Activated CD8-positive, alpha-beta memory T cell treated with anti-CD3 and anti-CD28 coated beads, Interleukin-2, amount 50 U/mL, for 4 hours (primary cell): ENCODE measurements around the gene FAM111B.

Experiments
- DNase-seq: peaks from one replicate; pipeline ENCODE4 v3.0.0-alpha.2; 2020

Gene FAM111B

DNA sequence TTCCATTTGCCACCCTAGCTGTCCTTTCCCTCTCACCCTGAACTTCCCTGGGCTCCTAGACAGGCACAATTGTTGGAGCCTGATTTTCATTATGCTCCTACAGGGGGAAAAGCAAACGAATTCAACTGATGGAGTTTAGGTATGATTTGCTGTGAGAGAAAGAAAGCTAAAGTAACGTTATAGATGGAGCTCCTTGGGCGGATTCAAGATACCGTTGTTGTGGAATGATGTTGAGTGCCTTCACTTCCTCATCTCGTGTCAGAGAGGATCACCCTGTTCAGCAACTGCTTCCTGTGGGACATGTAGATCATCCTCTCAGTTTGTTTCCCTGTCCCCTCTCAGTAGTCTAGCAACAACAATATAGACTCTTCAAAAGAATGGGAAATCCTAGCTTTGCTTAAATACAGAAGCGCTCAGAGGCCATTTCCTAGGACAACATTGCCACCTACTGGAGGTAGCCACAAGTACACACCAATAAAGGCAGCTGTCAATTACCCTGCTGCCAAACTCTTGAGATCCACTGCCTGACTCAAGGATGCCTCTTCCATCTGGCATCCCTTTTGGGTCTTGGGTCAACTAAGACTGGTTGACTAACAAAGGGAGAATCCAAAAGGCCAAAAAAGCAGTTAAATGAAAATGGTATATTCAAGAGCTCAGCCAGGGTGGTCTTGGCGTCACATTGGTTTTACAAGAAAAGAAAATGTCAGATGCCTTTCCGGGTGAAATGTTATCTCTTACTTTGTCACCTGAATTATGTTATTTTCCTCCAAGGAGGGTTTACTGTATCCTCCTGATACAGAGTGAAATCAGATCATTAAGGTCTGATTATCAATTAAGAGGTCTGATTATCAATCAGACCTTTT is 51.4 kb downstream of the FAM111B start:
- peak; percentile 53 for DNase-seq

DNA sequence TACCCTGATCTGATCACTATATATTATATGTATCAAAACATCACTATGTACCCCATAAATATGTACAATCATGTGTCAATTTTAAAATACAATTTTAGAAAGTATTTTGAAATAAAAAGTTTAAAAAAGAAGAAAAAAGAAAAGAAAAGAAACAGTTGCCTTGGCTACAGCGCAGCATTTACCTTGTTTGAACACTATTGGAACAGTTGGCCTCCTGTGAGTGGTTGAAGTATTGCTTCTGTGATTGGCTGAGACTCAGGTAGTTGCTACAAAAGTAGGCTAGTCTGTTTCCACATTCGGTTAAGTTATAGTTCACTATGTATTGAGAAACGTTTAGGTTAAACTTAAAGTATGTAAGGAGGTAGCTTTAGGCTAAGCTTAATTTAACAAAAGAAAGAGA is 57.0 kb downstream of the FAM111B start:
- DNase-seq = no peak

DNA sequence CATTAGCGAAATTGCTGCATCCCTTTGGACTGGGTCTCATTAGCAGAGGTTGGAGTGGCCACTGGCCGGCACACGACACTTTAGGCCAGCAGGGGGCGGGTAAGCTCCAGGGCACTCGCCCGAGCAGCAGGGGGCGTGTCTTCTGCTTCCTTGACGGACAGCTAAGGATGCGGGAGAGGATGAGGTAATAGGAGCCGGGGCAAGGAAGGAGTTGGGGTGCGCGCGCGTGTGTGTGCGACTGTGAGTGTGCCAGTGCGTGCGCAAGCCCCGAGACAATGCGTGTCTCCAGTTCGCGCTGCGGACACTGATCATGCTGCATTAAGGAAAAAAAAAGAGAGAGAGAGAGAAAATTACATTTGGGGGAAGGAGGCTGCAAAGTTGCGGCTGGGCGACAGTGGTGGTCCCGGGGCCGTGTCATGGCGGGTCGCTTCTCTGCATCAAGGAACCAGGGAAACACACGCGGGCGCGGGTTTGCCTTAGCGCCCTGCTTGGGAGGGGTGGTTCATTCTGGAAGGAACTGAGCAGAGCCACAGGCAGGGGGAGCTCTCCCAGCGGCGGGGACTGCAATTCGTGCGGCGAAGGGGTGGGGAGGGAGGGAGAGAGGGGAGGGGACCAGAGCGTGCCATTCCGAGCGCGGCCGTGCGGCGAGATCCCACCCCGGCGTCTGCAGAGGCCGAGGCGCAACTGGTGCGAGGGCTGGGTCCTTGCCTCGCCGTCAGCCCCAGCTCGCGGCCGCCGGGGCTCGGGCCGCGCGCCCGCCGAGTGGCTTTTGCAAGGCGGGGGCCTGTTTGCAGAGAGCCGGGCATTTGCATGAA is 64.7 kb downstream of the FAM111B start, which contains the start of gene DTX4:
DTX4 (plus strand) TSS at position 625 of the 815 bp plus-strand sequence. CDS start 464 bp downstream, outside the sequence.
- DNase-seq = peak; percentile 87

DNA sequence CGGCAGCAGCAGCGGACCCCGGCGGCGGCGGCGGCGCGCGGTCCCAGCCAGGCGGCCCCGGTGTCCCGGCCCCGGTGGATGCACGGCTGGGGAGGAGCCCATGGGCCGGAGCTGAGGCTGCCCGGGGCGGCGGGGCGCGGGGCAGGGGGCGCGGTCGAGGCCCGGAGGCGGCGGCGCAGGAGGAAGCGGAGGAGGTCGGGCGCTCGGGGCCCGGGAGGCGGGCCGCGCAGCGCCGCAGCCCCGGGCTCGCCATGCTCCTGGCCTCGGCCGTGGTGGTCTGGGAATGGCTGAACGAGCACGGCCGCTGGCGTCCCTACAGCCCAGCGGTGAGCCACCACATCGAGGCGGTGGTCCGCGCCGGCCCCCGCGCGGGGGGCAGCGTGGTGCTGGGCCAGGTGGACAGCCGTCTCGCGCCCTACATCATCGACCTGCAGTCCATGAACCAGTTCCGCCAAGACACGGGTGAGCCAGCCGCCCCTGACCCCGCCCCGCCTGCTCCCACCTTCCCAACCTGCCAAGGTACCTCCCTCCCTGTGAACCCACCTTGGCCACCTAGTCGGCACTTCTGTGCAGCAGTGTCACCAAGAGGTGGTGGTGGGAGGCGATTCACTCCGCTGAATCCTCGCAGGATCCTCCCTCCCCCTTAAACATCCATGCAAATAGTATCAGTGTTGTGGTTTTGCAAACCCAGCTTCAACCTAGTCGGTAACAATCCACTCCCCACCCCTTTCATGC is 65.5 kb downstream of the FAM111B start:
- DNase-seq = peak; percentile 26

DNA sequence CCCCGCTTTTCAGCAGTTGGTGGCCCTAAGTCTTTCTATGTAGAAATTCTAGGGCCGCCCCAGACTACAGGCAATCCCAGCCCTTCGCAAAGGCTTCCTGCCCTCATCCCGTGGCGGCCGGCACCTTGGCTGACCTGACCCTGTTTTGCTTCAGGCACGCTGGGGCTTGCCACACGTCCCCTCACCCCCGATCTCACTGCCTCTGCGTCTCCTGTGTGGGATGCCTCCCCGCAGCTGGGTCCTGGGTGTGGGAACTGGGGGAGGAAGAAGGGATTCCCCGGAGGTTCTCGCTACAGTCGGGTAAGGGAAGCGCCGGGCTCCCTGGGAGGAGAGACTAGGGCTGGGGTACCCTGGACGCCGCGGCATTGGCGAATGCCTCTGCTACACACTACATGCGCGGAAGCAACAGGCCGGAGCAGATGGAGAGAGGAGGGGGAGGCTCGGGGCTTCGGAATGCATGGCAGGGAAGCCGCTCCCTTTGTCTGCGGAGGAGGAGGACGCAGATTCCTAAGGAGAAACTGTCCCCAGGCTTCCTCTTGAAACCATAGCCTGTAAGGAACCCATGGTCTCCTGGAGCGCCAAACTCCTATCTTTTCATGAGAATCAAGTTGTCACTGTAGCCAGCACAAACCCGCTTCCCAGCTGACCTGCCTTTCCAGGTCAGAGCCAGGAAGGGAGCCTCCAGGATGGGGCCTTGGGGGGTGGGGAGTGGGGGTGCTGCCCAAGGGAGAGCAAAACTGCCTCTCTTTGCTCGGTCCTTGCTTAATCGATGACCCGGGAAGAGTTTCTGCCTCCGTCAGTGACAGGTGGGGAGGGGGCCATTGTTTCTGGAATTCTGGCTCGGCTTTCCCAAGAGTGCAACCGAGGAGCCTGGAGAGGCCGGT is 66.3 kb downstream of the FAM111B start:
- no peak for DNase-seq

DNA sequence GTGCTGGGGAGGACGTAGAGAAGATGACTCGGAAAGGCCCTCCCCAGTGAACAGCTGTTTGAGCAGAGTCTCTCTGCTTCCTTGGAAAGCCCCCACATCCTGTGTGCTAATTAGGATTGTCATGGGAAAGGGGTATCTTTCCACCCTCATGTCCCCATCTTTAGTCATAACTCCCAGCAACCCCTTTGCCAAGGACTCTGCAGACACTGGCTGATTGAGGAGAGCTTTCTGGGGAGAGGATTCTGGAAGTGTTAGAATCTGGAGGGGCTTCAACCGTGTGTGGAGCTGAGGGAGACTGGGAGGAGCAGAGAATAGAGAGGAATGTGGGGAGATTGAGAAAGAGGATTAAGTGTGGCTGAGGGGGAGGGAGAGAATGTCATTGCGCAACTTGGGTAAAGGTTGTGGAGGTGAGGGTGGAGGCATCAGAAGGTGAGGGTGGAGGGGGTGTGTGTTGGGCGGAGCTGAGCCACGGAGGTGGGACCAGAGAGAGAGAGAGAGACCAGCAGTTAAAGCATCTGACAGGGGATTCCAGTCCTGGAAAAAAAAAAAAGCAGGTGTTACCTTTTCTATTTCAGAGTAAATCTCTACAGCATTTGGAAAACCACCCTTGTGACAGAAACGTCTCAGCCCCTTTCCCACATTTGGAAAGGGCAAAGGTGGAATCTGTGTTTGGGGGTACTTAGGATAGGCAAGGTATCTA is 67.1 kb downstream of the FAM111B start:
- no peak for DNase-seq

DNA sequence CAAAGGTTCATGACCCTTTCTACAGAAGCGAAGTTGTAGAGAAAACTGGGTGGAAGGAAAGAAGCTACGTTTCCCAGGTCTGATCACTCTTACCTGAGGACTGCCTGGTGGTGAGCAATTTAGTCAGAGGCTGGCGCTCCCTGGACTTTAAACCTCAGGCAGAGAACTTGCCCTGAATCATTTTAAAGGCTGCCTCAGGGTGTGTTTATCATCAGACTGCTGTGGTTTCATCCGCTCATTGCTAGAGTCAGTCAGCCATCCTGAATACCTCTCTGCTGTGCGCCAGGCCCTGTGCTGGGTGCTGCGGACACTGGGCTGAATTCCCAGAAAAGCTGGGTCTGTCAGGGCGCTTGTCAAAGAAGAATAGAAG is 67.6 kb downstream of the FAM111B start:
- DNase-seq = no peak

DNA sequence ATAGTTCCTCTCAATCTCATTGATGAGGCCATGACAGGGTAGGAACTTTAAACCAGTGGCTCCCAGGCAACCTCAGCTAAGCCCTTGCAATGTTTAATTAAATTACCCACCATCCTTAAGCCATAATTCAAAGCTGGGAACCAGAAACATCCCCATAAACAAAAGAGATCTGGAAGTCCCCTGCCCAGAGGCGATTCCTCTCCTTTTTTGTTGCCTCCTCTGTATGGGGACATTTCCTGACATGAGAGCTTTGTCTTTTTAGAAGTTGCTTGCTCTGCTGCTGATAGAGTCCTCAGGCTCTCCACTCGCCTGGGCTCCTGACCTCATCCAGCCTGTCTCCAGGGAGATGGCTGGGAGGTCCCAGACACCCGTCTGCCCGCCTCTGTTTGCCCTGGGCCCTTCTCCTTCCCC is 68.1 kb downstream of the FAM111B start:
- no peak for DNase-seq

DNA sequence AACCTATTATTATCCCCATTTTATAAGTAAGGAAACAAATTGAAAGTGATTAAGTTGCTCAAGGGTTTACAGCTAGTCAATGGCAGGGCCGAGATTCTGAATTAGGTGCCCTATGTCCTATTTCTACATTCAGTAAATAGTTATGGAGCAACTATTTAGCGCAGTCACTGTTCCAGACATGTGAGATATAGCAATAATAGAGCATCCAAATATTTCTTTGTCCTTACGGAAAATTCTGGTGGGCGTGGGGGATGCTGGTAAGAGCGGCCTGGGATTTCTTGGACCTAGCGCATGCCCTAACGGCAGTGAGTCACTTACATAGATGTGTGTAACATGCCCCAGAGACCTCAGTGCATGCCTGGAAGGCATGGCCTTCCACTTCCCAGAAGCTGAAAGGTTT is 69.3 kb downstream of the FAM111B start:
- DNase-seq = no peak
